ENCODE data around the gene OR4F15. TPM values are rescaled to one million over a fixed set of nuclear protein-coding genes. Genes with fewer than 3 reads are reported as not detected.

Gene OR4F15
- total RNA-seq, 4 donors from 2014 or later = not detected

DNA sequence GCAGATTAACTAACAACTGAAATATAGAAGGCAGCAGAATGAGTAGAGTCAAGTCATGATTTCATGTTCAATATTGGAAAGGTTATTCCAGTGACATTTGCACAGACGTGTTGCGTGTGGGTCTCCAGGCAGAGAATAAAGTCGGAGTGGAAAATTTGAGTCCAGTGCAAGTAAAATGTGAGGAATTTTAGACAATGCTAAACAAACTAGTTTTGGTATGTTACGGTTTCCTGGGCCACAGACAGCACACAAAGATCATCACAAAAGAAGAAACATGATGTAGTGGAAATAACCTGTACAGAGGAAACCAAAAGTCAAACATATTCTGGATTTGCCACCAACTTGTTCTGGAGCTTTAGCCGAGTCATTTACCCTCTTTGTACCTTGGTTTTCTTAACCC, 8.3 kb upstream of the OR4F15 start:
- H3K9me3 ChIP-seq = peaks cover 0 to 4% (median 0%) of the 10 kb centered on the region in 4 donors
- DNase-seq (ENCODE audit: low spot score in 2 of 2) = no peak
- 56 to 63% methylated on average over 5 of the region's 5 CpGs for WGBS, 2 donors
- H3K27ac ChIP-seq = no peak overlapping the region
- no peaks in the 10 kb centered on the region for H3K27me3 ChIP-seq
- no peaks in the 10 kb centered on the region for H3K4me1 ChIP-seq
- no peaks in the 10 kb centered on the region for H3K36me3 ChIP-seq
- no peak for TF ChIP-seq POLR2A (IDR thresholded peaks at IDR 0.05)
- no peak for TF ChIP-seq EP300 (IDR thresholded peaks at IDR 0.05)
- TF ChIP-seq CTCF (IDR thresholded peaks at IDR 0.05) = no peak
- H3K4me3 ChIP-seq = no peak overlapping the region

GRCh38 chr15:101804375-101804774, 7.6 kb upstream of the OR4F15 start:
- DNase-seq (ENCODE audit: low spot score in 2 of 2) = no peak
- no peaks in the 10 kb centered on the region for H3K27me3 ChIP-seq
- no peak for TF ChIP-seq EP300 (IDR thresholded peaks at IDR 0.05)
- no peak for TF ChIP-seq CTCF (IDR thresholded peaks at IDR 0.05)
- TF ChIP-seq POLR2A (IDR thresholded peaks at IDR 0.05) = no peak
- H3K4me1 ChIP-seq = no peaks in the 10 kb centered on the region
- H3K4me3 ChIP-seq = no peak overlapping the region
- H3K27ac ChIP-seq = no peak overlapping the region
- no peaks in the 10 kb centered on the region for H3K36me3 ChIP-seq
- H3K9me3 ChIP-seq = peaks cover 0 to 4% (median 0%) of the 10 kb centered on the region in 4 donors

DNA sequence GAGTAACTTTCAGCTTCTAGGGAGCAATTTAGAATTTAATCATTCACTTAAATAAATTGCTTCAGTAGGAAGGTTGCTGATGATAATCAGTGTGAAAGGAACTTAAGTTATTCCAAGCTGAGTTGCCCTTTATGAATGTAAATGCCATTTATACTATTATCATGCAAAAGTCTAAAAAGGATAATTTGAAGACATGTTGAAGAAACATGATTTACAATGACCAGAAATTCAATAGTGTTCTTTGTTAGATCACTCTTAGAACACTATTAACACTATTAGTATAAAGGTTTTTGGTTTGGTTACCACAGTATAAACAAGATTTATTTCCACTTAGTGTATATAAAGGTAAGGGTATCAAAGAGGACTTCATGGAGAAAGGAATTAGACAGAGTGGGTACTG, 7.1 kb upstream of the OR4F15 start:
- H3K4me1 ChIP-seq = no peaks in the 10 kb centered on the region
- H3K9me3 ChIP-seq = peaks cover 0 to 4% (median 0%) of the 10 kb centered on the region in 4 donors
- no peak overlapping the region for H3K4me3 ChIP-seq
- no peak for DNase-seq (ENCODE audit: low spot score in 2 of 2)
- no peaks in the 10 kb centered on the region for H3K27me3 ChIP-seq
- H3K27ac ChIP-seq = no peak overlapping the region
- no peaks in the 10 kb centered on the region for H3K36me3 ChIP-seq
- TF ChIP-seq POLR2A (IDR thresholded peaks at IDR 0.05) (no peak), EP300 (IDR thresholded peaks at IDR 0.05) (no peak), CTCF (IDR thresholded peaks at IDR 0.05) (no peak)

DNA sequence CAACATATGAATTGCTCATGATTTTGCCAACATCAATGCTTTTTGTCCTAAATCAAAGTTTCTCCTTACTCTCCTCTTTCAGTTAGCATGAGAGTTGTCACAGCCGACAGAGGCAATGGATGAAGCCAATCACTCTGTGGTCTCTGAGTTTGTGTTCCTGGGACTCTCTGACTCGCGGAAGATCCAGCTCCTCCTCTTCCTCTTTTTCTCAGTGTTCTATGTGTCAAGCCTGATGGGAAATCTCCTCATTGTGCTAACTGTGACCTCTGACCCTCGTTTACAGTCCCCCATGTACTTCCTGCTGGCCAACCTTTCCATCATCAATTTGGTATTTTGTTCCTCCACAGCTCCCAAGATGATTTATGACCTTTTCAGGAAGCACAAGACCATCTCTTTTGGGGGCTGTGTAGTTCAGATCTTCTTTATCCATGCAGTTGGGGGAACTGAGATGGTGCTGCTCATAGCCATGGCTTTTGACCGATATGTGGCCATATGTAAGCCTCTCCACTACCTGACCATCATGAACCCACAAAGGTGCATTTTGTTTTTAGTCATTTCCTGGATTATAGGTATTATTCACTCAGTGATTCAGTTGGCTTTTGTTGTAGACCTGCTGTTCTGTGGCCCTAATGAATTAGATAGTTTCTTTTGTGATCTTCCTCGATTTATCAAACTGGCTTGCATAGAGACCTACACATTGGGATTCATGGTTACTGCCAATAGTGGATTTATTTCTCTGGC, 6.2 kb upstream of the OR4F15 start:
- TF ChIP-seq CTCF (IDR thresholded peaks at IDR 0.05) (no peak), POLR2A (IDR thresholded peaks at IDR 0.05) (no peak), EP300 (IDR thresholded peaks at IDR 0.05) (no peak)
- no peak for DNase-seq (ENCODE audit: low spot score in 2 of 2)
- Histone ChIP-seq H3K36me3 (no peaks in the 10 kb centered on the region), H3K9me3 (peaks cover 0 to 4% (median 0%) of the 10 kb centered on the region in 4 donors), H3K27ac (peak overlapping the region in 1 of 4 donors; percentile 89), H3K4me3 (no peak overlapping the region), H3K27me3 (no peaks in the 10 kb centered on the region), H3K4me1 (no peaks in the 10 kb centered on the region)
- 68 to 73% methylated on average over 6 of the region's 6 CpGs for WGBS, 2 donors

- WGBS, 2 donors = 44 to 45% methylated on average over 10 of the region's 10 CpGs
- H3K27me3 ChIP-seq = no peaks in the 10 kb centered on the region
- peak overlapping the region in 2 of 4 donors; percentile 11 to 89 for H3K27ac ChIP-seq
- TF ChIP-seq EP300 (IDR thresholded peaks at IDR 0.05) (no peak), POLR2A (IDR thresholded peaks at IDR 0.05) (no peak), CTCF (IDR thresholded peaks at IDR 0.05) (no peak)
- no peaks in the 10 kb centered on the region for H3K4me1 ChIP-seq
- H3K9me3 ChIP-seq = no peaks in the 10 kb centered on the region
- no peaks in the 10 kb centered on the region for H3K36me3 ChIP-seq
- no peak for DNase-seq (ENCODE audit: low spot score in 2 of 2)
- no peak overlapping the region for H3K4me3 ChIP-seq
Observed at GRCh38 chr15:101807345-101807945, 4.6 kb upstream of the OR4F15 start.
